Type B pancreatic cell (in vitro differentiated cells): ENCODE results near the gene PLA2G2D. TPM values are rescaled to one million over a fixed set of nuclear protein-coding genes. Genes with fewer than 3 reads are reported as not detected.

ENCODE experiments used
- DNase-seq: peaks from one replicate; pipeline ENCODE4 v3.0.0; 2021; ENCODE audit warnings: mixed read lengths; ENCODE audit not compliant: unreplicated experiment; ENCODE audit errors: extremely low spot score
- H3K27ac Mint-ChIP-seq: 2 replicates; pipeline ENCODE4 v1.8.0; 2021; ENCODE audit warnings: mild to moderate bottlenecking, mixed read lengths
- H3K27me3 Mint-ChIP-seq: 2 replicates; pipeline ENCODE4 v1.8.0; 2021; ENCODE audit warnings: mixed read lengths
- H3K36me3 Mint-ChIP-seq: 2 replicates; pipeline ENCODE4 v1.8.0; 2021; ENCODE audit warnings: mixed read lengths
- H3K4me1 Mint-ChIP-seq: one replicate; pipeline ENCODE4 v1.8.0; 2021; ENCODE audit warnings: mixed read lengths; ENCODE audit not compliant: unreplicated experiment
- H3K4me3 Mint-ChIP-seq: 2 replicates; pipeline ENCODE4 v1.8.0; 2021; ENCODE audit warnings: mild to moderate bottlenecking, mixed read lengths
- H3K9me3 Mint-ChIP-seq: 2 replicates; pipeline ENCODE4 v1.8.0; 2021; ENCODE audit warnings: mixed read lengths
- CTCF ChIP-seq: fragments of 200-600 bp; sonication (generic); conservative IDR thresholded peaks from 2 replicates; pipeline ENCODE4 v1.5.0; 2021; ENCODE audit warnings: antibody characterized with exemption, mild to moderate bottlenecking
- total RNA-seq: library from RNA; stranded (reverse); gene quantifications from 2 replicates; pipeline ENCODE4 v1.2.1, GENCODE V29; 2021; ENCODE audit warnings: low replicate concordance

PLA2G2D gene
- total RNA-seq, 1 donor from 2014 or later, result not detected

GRCh38 chr1:20126041-20126805 lies 6.9 kb upstream of the PLA2G2D start:
- no peaks in the 10 kb centered on the region for H3K36me3 Mint-ChIP-seq
- no peaks in the 10 kb centered on the region for H3K4me1 Mint-ChIP-seq
- H3K27ac Mint-ChIP-seq, result no peak overlapping the region
- TF ChIP-seq CTCF, result no peak
- DNase-seq, result no peak
- H3K4me3 Mint-ChIP-seq, result no peak overlapping the region
- H3K9me3 Mint-ChIP-seq, result no peaks in the 10 kb centered on the region
- peaks cover 19% of the 10 kb centered on the region for H3K27me3 Mint-ChIP-seq

DNA sequence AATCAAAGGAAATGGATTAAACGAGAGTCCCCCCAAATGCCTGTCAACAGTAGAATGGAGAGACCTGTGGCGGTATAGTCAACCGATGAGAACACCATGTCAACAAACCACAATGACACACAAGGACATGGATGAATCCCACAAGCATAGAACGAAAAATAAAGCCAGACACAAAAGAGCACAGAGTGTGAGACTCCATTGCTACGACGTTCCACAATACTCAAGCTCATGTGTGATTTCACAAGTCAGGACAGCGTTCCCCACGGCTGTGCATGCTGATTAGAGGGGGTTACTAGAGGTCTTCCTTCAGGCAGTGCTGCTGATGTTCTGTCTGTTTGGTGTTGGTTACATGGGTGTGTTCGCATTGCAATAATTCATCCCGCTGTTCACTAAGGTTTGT lies 5.8 kb upstream of the PLA2G2D start:
- Mint-ChIP-seq H3K36me3 (no peaks in the 10 kb centered on the region), H3K9me3 (no peaks in the 10 kb centered on the region), H3K27me3 (peaks cover 27% of the 10 kb centered on the region), H3K4me1 (no peaks in the 10 kb centered on the region), H3K27ac (no peak overlapping the region), H3K4me3 (no peak overlapping the region)
- DNase-seq, result no peak
- TF ChIP-seq CTCF, result no peak

DNA sequence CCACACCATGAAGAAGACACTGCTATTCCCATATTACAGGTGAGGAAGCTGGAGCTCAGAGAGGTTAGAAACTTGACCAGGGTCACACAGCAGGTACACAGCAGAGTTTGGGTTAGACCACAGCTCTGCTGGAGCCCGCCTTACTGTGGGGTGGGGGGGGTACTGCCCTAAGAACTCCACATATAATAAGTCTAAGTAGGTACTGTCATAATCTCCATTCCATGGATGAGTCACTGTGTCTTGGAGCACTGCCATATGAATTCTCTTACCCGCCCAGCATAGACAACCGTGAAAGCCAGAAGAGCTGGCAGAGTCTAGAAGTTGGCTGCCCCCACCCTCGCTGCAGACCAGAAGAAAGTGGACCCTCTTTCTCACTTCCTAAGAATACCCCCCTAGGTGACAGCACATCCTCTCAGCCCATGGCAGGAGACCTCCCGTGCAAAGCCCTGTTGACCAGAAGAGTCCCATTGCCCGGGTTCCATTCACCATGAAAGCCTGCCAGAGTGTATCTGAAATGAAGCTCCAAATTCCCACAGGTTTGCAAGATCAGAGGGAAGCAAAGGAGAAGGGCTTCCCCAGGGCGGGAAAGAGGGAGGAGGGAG lies 5.2 kb upstream of the PLA2G2D start:
- Mint-ChIP-seq H3K27ac (no peak overlapping the region), H3K36me3 (no peaks in the 10 kb centered on the region), H3K4me3 (no peak overlapping the region), H3K27me3 (peaks cover 32% of the 10 kb centered on the region), H3K4me1 (no peaks in the 10 kb centered on the region), H3K9me3 (no peaks in the 10 kb centered on the region)
- TF ChIP-seq CTCF, result no peak
- no peak for DNase-seq

DNA sequence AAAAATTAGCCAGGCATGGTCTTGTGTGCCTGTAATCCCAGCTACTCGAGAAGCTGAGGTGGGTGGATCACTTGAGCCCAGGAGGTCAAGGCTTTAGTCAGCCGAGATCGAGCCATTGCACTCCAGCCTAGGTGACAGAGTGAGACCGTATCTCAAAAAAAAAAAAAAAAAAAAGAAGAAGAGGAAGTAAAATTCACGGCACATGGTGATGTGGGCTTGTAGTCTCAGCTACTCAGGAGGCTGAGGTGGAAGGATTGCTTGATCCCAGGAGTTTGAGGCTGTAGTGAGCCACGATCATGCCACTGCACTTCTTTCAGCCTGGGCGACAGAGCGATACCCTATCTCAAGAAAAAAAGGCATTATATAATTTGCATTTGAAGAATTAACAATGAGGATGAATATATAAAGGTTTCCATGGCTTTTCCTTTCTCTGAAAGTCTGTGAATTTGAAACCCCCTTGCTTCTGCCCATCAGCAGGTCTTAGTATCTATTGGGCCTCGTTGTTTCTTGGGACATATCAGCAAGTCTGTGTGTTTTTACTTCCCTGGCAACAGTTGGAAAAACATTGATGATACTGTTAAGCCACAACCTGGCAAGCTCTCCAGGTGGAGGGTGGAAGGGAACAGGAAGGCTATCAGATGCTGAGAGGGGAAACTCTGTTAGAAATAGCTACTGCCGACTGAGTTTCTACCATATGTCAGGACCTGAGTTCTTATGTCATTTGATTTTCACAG lies 4.6 kb upstream of the PLA2G2D start:
- no peak for DNase-seq
- no peak for TF ChIP-seq CTCF
- Mint-ChIP-seq H3K4me1 (no peaks in the 10 kb centered on the region), H3K4me3 (no peak overlapping the region), H3K9me3 (no peaks in the 10 kb centered on the region), H3K27ac (no peak overlapping the region), H3K36me3 (no peaks in the 10 kb centered on the region), H3K27me3 (peaks cover 32% of the 10 kb centered on the region)

DNA sequence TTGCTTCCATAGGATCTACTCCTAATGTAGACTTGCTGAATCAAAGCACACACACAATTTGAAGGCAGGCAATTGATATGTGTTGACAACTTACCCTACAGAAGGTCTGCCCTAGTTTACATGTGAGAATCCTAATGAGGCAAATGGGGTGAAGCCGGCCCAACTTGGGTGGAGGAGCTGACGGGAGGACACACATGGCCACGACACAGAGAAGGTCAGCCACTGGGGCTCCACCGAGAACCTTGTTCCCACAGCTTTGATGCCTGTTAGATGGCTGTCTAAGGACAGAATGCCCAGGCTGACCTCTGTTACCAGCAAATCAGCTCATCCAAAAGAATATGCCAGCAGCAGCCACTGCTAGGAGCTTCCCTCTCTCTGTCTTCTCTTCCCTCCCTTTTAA lies 1.5 kb upstream of the PLA2G2D start:
- Mint-ChIP-seq H3K4me3 (no peak overlapping the region), H3K27me3 (peaks cover 42% of the 10 kb centered on the region), H3K9me3 (no peaks in the 10 kb centered on the region), H3K4me1 (no peaks in the 10 kb centered on the region), H3K27ac (no peak overlapping the region), H3K36me3 (no peaks in the 10 kb centered on the region)
- no peak for DNase-seq
- no peak for TF ChIP-seq CTCF
